Testis (tissue), 2 donors: ENCODE measurements around the gene FBXL13.

ENCODE experiments used
- CTCF ChIP-seq, 3 experiments: fragments of 450-650 bp in 2 of 3; fragments of 200-600 bp in 1 of 3; sonication (generic) in 1 of 3; IDR thresholded peaks; one replicate each; pipeline ENCODE4 v1.5.1; 2016 to 2019; ENCODE audit warnings: antibody characterized with exemption in 3 of 3, mild to moderate bottlenecking in 2 of 3, moderate library complexity in 1 of 3
- POLR2A ChIP-seq: fragments of 450-650 bp; IDR thresholded peaks from one replicate; pipeline ENCODE4 v1.6.1; 2017; ENCODE audit warnings: antibody characterized with exemption, mild to moderate bottlenecking, moderate library complexity

DNA sequence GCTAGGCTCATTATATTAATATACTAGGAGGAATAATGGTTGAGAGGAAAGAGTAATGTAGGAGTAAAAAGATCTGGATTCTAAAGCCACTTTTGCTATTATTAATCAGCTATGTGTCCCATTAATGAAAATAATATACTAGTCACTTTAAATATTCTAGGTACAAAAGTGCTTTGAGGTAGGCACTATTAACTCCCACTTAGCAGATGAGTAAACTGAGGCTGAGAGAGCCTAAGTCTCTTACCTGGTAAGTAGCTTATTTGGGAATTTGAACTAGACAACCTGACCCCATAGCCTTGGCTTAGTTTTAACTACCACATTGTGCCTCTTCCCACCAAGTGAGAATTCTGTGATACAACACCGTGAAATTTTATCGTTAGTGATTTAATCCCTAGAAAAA lies 6.3 kb upstream of the FBXL13 start:
- no peak for TF ChIP-seq POLR2A
- no peak for TF ChIP-seq CTCF (IDR thresholded peaks at IDR 0.05)
